H9 (cell line): Measurements from ENCODE around the gene APCDD1L. TPM values are rescaled to one million over a fixed set of nuclear protein-coding genes. Genes with fewer than 3 reads are reported as not detected.

ENCODE experiments used
- DNase-seq: peaks from one replicate; pipeline ENCODE4 v3.0.0-alpha.2; 2017
- H2AFZ ChIP-seq: one replicate; pipeline ENCODE4 v1.6.1; 2013; ENCODE audit warnings: mild to moderate bottlenecking, low read length, control low read depth, moderate library complexity
- H2AK5ac ChIP-seq: 2 replicates; pipeline ENCODE4 v1.6.1; 2013; ENCODE audit warnings: low read length, control low read depth, mixed read lengths; ENCODE audit not compliant: insufficient read length
- H2BK120ac ChIP-seq: one replicate; pipeline ENCODE4 v1.6.1; 2013; ENCODE audit warnings: low read depth, mild to moderate bottlenecking, low read length, control low read depth, inconsistent platforms; ENCODE audit not compliant: poor library complexity, severe bottlenecking
- H2BK12ac ChIP-seq: 2 replicates; pipeline ENCODE4 v1.6.1; 2013; ENCODE audit warnings: low read length, control low read depth, mixed read lengths, low read depth; ENCODE audit not compliant: insufficient read length
- H2BK15ac ChIP-seq: 2 replicates; pipeline ENCODE4 v1.6.1; 2013; ENCODE audit warnings: low read depth, low read length, control low read depth
- H2BK20ac ChIP-seq: one replicate; pipeline ENCODE4 v1.6.1; 2013; ENCODE audit warnings: low read depth, mild to moderate bottlenecking, low read length, control low read depth, inconsistent platforms; ENCODE audit not compliant: poor library complexity, severe bottlenecking
- H2BK5ac ChIP-seq: 2 replicates; pipeline ENCODE4 v1.6.1; 2013; ENCODE audit warnings: low read length, control low read depth, mixed read lengths; ENCODE audit not compliant: insufficient read length
- H3K14ac ChIP-seq: 2 replicates; pipeline ENCODE4 v1.6.1; 2013; ENCODE audit warnings: low read length, control low read depth; ENCODE audit not compliant: insufficient read depth
- H3K18ac ChIP-seq: 2 replicates; pipeline ENCODE4 v1.6.1; 2013; ENCODE audit warnings: low read depth, mild to moderate bottlenecking, mixed read lengths, low read length, control low read depth; ENCODE audit not compliant: insufficient read length
- H3K23ac ChIP-seq: 2 replicates; pipeline ENCODE4 v1.6.1; 2013; ENCODE audit warnings: low read length, control low read depth, mixed read lengths, low read depth; ENCODE audit not compliant: insufficient read length
- H3K23me2 ChIP-seq: 2 replicates; pipeline ENCODE4 v1.6.1; 2013; ENCODE audit warnings: low read depth, mild to moderate bottlenecking, mixed read lengths, low read length, control low read depth; ENCODE audit not compliant: insufficient read length, poor library complexity, severe bottlenecking
- H3K27ac ChIP-seq: 2 replicates; pipeline ENCODE4 v1.5.1; 2013; ENCODE audit warnings: low read length, control low read depth, mixed read lengths, low read depth; ENCODE audit not compliant: insufficient read length
- H3K27me3 ChIP-seq: 2 replicates; pipeline ENCODE4 v1.6.1; 2013; ENCODE audit warnings: low read length, control low read depth, inconsistent platforms; ENCODE audit not compliant: insufficient read depth
- H3K4ac ChIP-seq: 2 replicates; pipeline ENCODE4 v1.6.1; 2013; ENCODE audit warnings: low read depth, mild to moderate bottlenecking, control low read depth, inconsistent platforms, low read length, moderate library complexity
- H3K4me1 ChIP-seq: 2 replicates; pipeline ENCODE4 v1.6.1; 2013; ENCODE audit warnings: low read length, control low read depth, inconsistent platforms; ENCODE audit not compliant: insufficient read depth
- H3K4me2 ChIP-seq: 2 replicates; pipeline ENCODE4 v1.6.1; 2013; ENCODE audit warnings: low read length, control low read depth, mixed read lengths; ENCODE audit not compliant: insufficient read length, insufficient read depth
- H3K56ac ChIP-seq: 2 replicates; pipeline ENCODE4 v1.6.1; 2013; ENCODE audit warnings: low read depth, mild to moderate bottlenecking, mixed read lengths, low read length, control low read depth; ENCODE audit not compliant: insufficient read length
- H3K79me1 ChIP-seq: 2 replicates; pipeline ENCODE4 v1.6.1; 2013; ENCODE audit warnings: low read depth, mild to moderate bottlenecking, moderate library complexity, low read length, control low read depth, inconsistent platforms; ENCODE audit not compliant: insufficient read depth, poor library complexity, severe bottlenecking
- H3K79me2 ChIP-seq: 2 replicates; pipeline ENCODE4 v1.6.1; 2013; ENCODE audit warnings: low read length, control low read depth, inconsistent platforms; ENCODE audit not compliant: insufficient read depth
- H3K9ac ChIP-seq: 2 replicates; pipeline ENCODE4 v1.6.1; 2013; ENCODE audit warnings: low read length, control low read depth, mixed read lengths; ENCODE audit not compliant: insufficient read length; ENCODE audit errors: extremely low read depth
- H3K9me3 ChIP-seq: one replicate; pipeline ENCODE4 v1.6.1; 2013; ENCODE audit warnings: low read depth, low read length, inconsistent platforms; ENCODE audit not compliant: control insufficient read depth
- H3T11ph ChIP-seq: one replicate; pipeline ENCODE4 v1.6.1; 2013; ENCODE audit warnings: mild to moderate bottlenecking, low read length, control low read depth, inconsistent platforms
- H4K20me1 ChIP-seq: one replicate; pipeline ENCODE4 v1.6.1; 2013; ENCODE audit not compliant: control insufficient read depth, insufficient read length, insufficient read depth
- H4K5ac ChIP-seq: 2 replicates; pipeline ENCODE4 v1.6.1; 2013; ENCODE audit warnings: low read depth, mild to moderate bottlenecking, mixed read lengths, low read length, control low read depth; ENCODE audit not compliant: insufficient read length
- H4K8ac ChIP-seq: replicated peaks from 2 replicates; pipeline ENCODE4 v1.6.1; 2013; ENCODE audit warnings: low read length, control low read depth, mixed read lengths, low read depth; ENCODE audit not compliant: insufficient read length
- H4K91ac ChIP-seq: 2 replicates; pipeline ENCODE4 v1.6.1; 2013; ENCODE audit warnings: low read depth, mild to moderate bottlenecking, moderate library complexity, mixed read lengths, low read length, control low read depth; ENCODE audit not compliant: insufficient read length
- H3K27ac Mint-ChIP-seq, 3 experiments: 2 replicates in 2 of 3; 3 replicates in 1 of 3; pipeline ENCODE4 v1.8.0; 2020 to 2021; ENCODE audit warnings: mixed read lengths in 3 of 3, mild to moderate bottlenecking in 1 of 3, moderate library complexity in 1 of 3
- H3K27me3 Mint-ChIP-seq: 2 replicates; pipeline ENCODE4 v1.8.0; 2021; ENCODE audit warnings: low read depth, mild to moderate bottlenecking, moderate library complexity, mixed read lengths
- H3K36me3 Mint-ChIP-seq, 3 experiments: 2 replicates in 2 of 3; 3 replicates in 1 of 3; pipeline ENCODE4 v1.8.0; 2020 to 2021; ENCODE audit warnings: low read depth in 3 of 3, mixed read lengths in 3 of 3; ENCODE audit not compliant: insufficient read depth in 1 of 3
- H3K4me1 Mint-ChIP-seq, 2 experiments: 2 replicates each; pipeline ENCODE4 v1.8.0; 2020; ENCODE audit warnings: mixed read lengths in 2 of 2
- H3K4me3 Mint-ChIP-seq, 2 experiments: 2 replicates in 1 of 2; 3 replicates in 1 of 2; pipeline ENCODE4 v1.8.0; 2020 to 2021; ENCODE audit warnings: mild to moderate bottlenecking in 2 of 2, mixed read lengths in 2 of 2, moderate library complexity in 1 of 2
- H3K9me3 Mint-ChIP-seq, 2 experiments: 2 replicates in 1 of 2; 3 replicates in 1 of 2; pipeline ENCODE4 v1.8.0; 2020; ENCODE audit warnings: mild to moderate bottlenecking in 2 of 2, mixed read lengths in 2 of 2, moderate library complexity in 1 of 2
- CTCF ChIP-seq: fragments of 200-600 bp; sonication (generic); conservative IDR thresholded peaks from 3 replicates; pipeline ENCODE4 v1.8.0; 2021; ENCODE audit warnings: antibody characterized with exemption, mild to moderate bottlenecking
- WGBS: extraction: QIAGEN DNeasy Blood & Tissue Kit; methylation state at CpG from one replicate; pipeline ENCODE4 v1.1.7; 2013; ENCODE audit warnings: missing lambda C conversion rate, low lambda C conversion rate, mixed read lengths; ENCODE audit not compliant: insufficient read length; ENCODE audit errors: extremely low coverage; 5-methylcytosine and 5-hydroxymethylcytosine counted together
- total RNA-seq: library from RNA; stranded (reverse); gene quantifications from 2 replicates; pipeline ENCODE4 v1.2.1, GENCODE V29; 2021

Gene APCDD1L
- total RNA-seq, 1 experiment from 2014 or later: 0.68 TPM

GRCh38 chr20:58518387-58518786 is 3.2 kb upstream of the APCDD1L start:
- no peak overlapping the region for H2BK120ac ChIP-seq
- no peak overlapping the region for H4K91ac ChIP-seq
- no peak overlapping the region for H3K4me2 ChIP-seq
- no peak overlapping the region for H3K9ac ChIP-seq
- no peak overlapping the region for H4K5ac ChIP-seq
- Mint-ChIP-seq H3K4me3 (no peak overlapping the region), H3K36me3 (peaks cover 0 to 2% (median 0%) of the 10 kb centered on the region in 3 experiments; a peak in 1 of 7 replicates), H3K27ac (no peak overlapping the region), H3K27me3 (peaks cover 67% of the 10 kb centered on the region), H3K4me1 (peaks cover 20 to 26% of the 10 kb centered on the region in 2 experiments), H3K9me3 (no peaks in the 10 kb centered on the region)
- no peak overlapping the region for H2AK5ac ChIP-seq
- H3K27ac ChIP-seq: no peak overlapping the region
- no peak overlapping the region for H2BK20ac ChIP-seq
- H2BK5ac ChIP-seq: no peak overlapping the region
- DNase-seq: peak; percentile 12
- no peak overlapping the region for H4K8ac ChIP-seq
- peaks cover 3% of the 10 kb centered on the region; the same call in 1 of the 2 replicates for H3K4me1 ChIP-seq
- no peak overlapping the region for H3K14ac ChIP-seq
- H2BK15ac ChIP-seq: no peak overlapping the region
- no peak overlapping the region for H3K23ac ChIP-seq
- no peaks in the 10 kb centered on the region for H3K9me3 ChIP-seq
- H3T11ph ChIP-seq: no peak overlapping the region
- H4K20me1 ChIP-seq: no peaks in the 10 kb centered on the region
- no peak overlapping the region for H2BK12ac ChIP-seq
- no peak overlapping the region for H3K18ac ChIP-seq
- no CpG with 5 or more reads among the region's 11 CpGs for WGBS
- no peak overlapping the region for H2AFZ ChIP-seq
- no peak overlapping the region for H3K4ac ChIP-seq
- H3K79me2 ChIP-seq: no peaks in the 10 kb centered on the region
- no peaks in the 10 kb centered on the region for H3K79me1 ChIP-seq
- peaks cover 13% of the 10 kb centered on the region for H3K23me2 ChIP-seq
- H3K56ac ChIP-seq: no peak overlapping the region
- H3K27me3 ChIP-seq: peaks cover 16% of the 10 kb centered on the region; the same call in 1 of the 2 replicates
- no peak for TF ChIP-seq CTCF
